Adrenal gland (tissue), 5 donors: ENCODE measurements around the gene POT1.

Experiments
- POLR2A ChIP-seq, 2 donors: fragments of 450-650 bp; IDR thresholded peaks; one replicate each; pipeline ENCODE4 v1.6.1; 2017; ENCODE audit warnings: antibody characterized with exemption in 2 of 2, mild to moderate bottlenecking in 2 of 2, moderate library complexity in 1 of 2
- TF ChIP-seq, protein P1 (sequence below), 6 experiments: fragments of 450-650 bp in 4 of 6; fragments of 200-600 bp in 2 of 6; sonication (generic) in 1 of 6; IDR thresholded peaks; 1 replicate in 5 of 6; 2 replicates in 1 of 6; pipeline versions ENCODE4 v1.5.1 to v1.8.0; 2016 to 2021; ENCODE audit warnings: antibody characterized with exemption in 6 of 6, mild to moderate bottlenecking in 2 of 6, moderate library complexity in 1 of 6
- donor health status: DM: no; HTN: no; CAD: no.

GRCh38 chr7:124937076-124937475, 7.5 kb upstream of the POT1 start:
- TF ChIP-seq POLR2A (IDR thresholded peaks at IDR 0.05): no peak
- TF ChIP-seq, protein P1, sequence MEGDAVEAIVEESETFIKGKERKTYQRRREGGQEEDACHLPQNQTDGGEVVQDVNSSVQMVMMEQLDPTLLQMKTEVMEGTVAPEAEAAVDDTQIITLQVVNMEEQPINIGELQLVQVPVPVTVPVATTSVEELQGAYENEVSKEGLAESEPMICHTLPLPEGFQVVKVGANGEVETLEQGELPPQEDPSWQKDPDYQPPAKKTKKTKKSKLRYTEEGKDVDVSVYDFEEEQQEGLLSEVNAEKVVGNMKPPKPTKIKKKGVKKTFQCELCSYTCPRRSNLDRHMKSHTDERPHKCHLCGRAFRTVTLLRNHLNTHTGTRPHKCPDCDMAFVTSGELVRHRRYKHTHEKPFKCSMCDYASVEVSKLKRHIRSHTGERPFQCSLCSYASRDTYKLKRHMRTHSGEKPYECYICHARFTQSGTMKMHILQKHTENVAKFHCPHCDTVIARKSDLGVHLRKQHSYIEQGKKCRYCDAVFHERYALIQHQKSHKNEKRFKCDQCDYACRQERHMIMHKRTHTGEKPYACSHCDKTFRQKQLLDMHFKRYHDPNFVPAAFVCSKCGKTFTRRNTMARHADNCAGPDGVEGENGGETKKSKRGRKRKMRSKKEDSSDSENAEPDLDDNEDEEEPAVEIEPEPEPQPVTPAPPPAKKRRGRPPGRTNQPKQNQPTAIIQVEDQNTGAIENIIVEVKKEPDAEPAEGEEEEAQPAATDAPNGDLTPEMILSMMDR (IDR thresholded peaks at IDR 0.05): no peak
